Glomerular visceral epithelial cell (primary cell): ENCODE measurements around the gene SMURF1.

Experiments
- DNase-seq: peaks from one replicate; pipeline ENCODE4 v3.0.0-alpha.2; 2016; ENCODE audit errors: extremely low spot score

Gene SMURF1

GRCh38 chr7:99141841-99142726, 1.8 kb downstream of the SMURF1 start:
- peak; percentile 84 for DNase-seq

- no peak for DNase-seq
Measured at GRCh38 chr7:99141334-99141733, 2.6 kb downstream of the SMURF1 start.

GRCh38 chr7:99140813-99141212, 3.1 kb downstream of the SMURF1 start:
- DNase-seq: no peak

GRCh38 chr7:99139036-99139435, 4.9 kb downstream of the SMURF1 start:
- peak; percentile 32 for DNase-seq

GRCh38 chr7:99137411-99138180, 6.3 kb downstream of the SMURF1 start:
- peak; percentile 79 for DNase-seq

GRCh38 chr7:99135938-99136337, 8.0 kb downstream of the SMURF1 start:
- DNase-seq: no peak

GRCh38 chr7:99133766-99134564, 9.9 kb downstream of the SMURF1 start:
- no peak for DNase-seq

GRCh38 chr7:99132595-99133321, 11.2 kb downstream of the SMURF1 start:
- no peak for DNase-seq

GRCh38 chr7:99131290-99131689, 12.6 kb downstream of the SMURF1 start:
- no peak for DNase-seq

GRCh38 chr7:99129536-99129935, 14.4 kb downstream of the SMURF1 start:
- no peak for DNase-seq

- no peak for DNase-seq
Measured at GRCh38 chr7:99129001-99129400, 14.9 kb downstream of the SMURF1 start.

GRCh38 chr7:99128076-99128950, 15.6 kb downstream of the SMURF1 start:
- no peak for DNase-seq

- no peak for DNase-seq
Measured at GRCh38 chr7:99127636-99128035, 16.3 kb downstream of the SMURF1 start.

- no peak for DNase-seq
Measured at GRCh38 chr7:99126921-99127553, 16.9 kb downstream of the SMURF1 start.

GRCh38 chr7:99125505-99125865, 18.4 kb downstream of the SMURF1 start:
- DNase-seq: no peak

GRCh38 chr7:99124751-99125504, 19.0 kb downstream of the SMURF1 start:
- DNase-seq: no peak

- DNase-seq: no peak
Measured at GRCh38 chr7:99124236-99124635, 19.7 kb downstream of the SMURF1 start.

GRCh38 chr7:99123571-99124033, 20.3 kb downstream of the SMURF1 start:
- no peak for DNase-seq

- DNase-seq: no peak
Measured at GRCh38 chr7:99122762-99123161, 21.1 kb downstream of the SMURF1 start.
